CD14-positive monocyte (primary cell): Measurements from ENCODE around the gene SLC2A4RG. TPM values are rescaled to one million over a fixed set of nuclear protein-coding genes. Genes with fewer than 3 reads are reported as not detected.

Experiments used
- DNase-seq, 3 donors: peaks; one replicate each; pipeline ENCODE4 v3.0.0-alpha.2; 2011 to 2022
- H2AFZ ChIP-seq: 2 replicates; pipeline ENCODE4 v1.6.0; 2012; ENCODE audit warnings: mild to moderate bottlenecking, low read depth, low read length, inconsistent platforms; ENCODE audit not compliant: insufficient read depth, poor library complexity, severe bottlenecking
- H3K27ac ChIP-seq, 2 donors: 1 replicate in 1 of 2; 2 replicates in 1 of 2; pipeline ENCODE4 v1.5.1; 2012 to 2013; ENCODE audit warnings: low read length in 2 of 2, control low read depth in 1 of 2, inconsistent platforms in 1 of 2, low read depth in 1 of 2, mild to moderate bottlenecking in 1 of 2
- H3K27me3 ChIP-seq, 2 donors: one replicate each; pipeline versions ENCODE4 v1.6.0 to v1.6.1; 2011 to 2013; ENCODE audit warnings: low read length in 2 of 2; ENCODE audit not compliant: control insufficient read depth in 2 of 2, insufficient read depth in 2 of 2
- H3K36me3 ChIP-seq, 2 donors: replicated peaks in 1 of 2; 1 replicate in 1 of 2; 2 replicates in 1 of 2; pipeline versions ENCODE4 v1.5.1 to v1.6.1; 2012 to 2013; ENCODE audit warnings: low read length in 2 of 2, control low read depth in 1 of 2, inconsistent platforms in 1 of 2, mild to moderate bottlenecking in 1 of 2; ENCODE audit not compliant: insufficient read depth in 2 of 2, control insufficient read depth in 1 of 2
- H3K4me1 ChIP-seq, 2 donors: 1 replicate in 1 of 2; 2 replicates in 1 of 2; pipeline versions ENCODE4 v1.5.1 to v1.6.1; 2012 to 2013; ENCODE audit warnings: low read length in 2 of 2, control low read depth in 1 of 2, inconsistent platforms in 1 of 2, mild to moderate bottlenecking in 1 of 2, moderate library complexity in 1 of 2; ENCODE audit not compliant: insufficient read depth in 2 of 2, control insufficient read depth in 1 of 2
- H3K4me2 ChIP-seq: replicated peaks from 2 replicates; pipeline ENCODE3; 2012; ENCODE audit warnings: low read length, moderate library complexity, mild to moderate bottlenecking; ENCODE audit not compliant: poor library complexity, severe bottlenecking; ENCODE audit errors: extremely low read depth
- H3K4me3 ChIP-seq, 3 experiments: fragments of 200-600 bp in 1 of 3; sonication (generic) in 1 of 3; replicated peaks in 1 of 3; 1 replicate in 2 of 3; 2 replicates in 1 of 3; pipeline ENCODE4 v1.5.1; 2011 to 2013; ENCODE audit warnings: low read length in 3 of 3, mild to moderate bottlenecking in 3 of 3, control low read depth in 2 of 3, low read depth in 2 of 3, inconsistent platforms in 1 of 3, moderate library complexity in 1 of 3
- H3K79me2 ChIP-seq: 2 replicates; pipeline ENCODE4 v1.6.0; 2012; ENCODE audit warnings: mild to moderate bottlenecking, control low read depth, inconsistent platforms, low read length, moderate library complexity; ENCODE audit not compliant: insufficient read depth
- H3K9ac ChIP-seq: 2 replicates; pipeline ENCODE4 v1.6.0; 2017; ENCODE audit warnings: low read length, mild to moderate bottlenecking; ENCODE audit not compliant: insufficient read depth, poor library complexity, severe bottlenecking
- H3K9me3 ChIP-seq, 2 donors: replicated peaks in 1 of 2; 1 replicate in 1 of 2; 2 replicates in 1 of 2; pipeline versions ENCODE4 v1.5.1 to v1.6.1; 2012 to 2013; ENCODE audit warnings: low read length in 2 of 2, control low read depth in 1 of 2; ENCODE audit not compliant: control insufficient read depth in 1 of 2, insufficient read depth in 1 of 2
- H4K20me1 ChIP-seq: 2 replicates; pipeline ENCODE4 v1.6.0; 2012; ENCODE audit warnings: mild to moderate bottlenecking, low read length, control low read depth, moderate library complexity; ENCODE audit not compliant: insufficient read depth
- H3K27ac Mint-ChIP-seq, 7 donors: one replicate each; pipeline ENCODE4 v1.8.0; 2020; ENCODE audit warnings: mild to moderate bottlenecking in 7 of 7, mixed read lengths in 7 of 7, moderate library complexity in 6 of 7, inconsistent platforms in 2 of 7
- H3K27me3 Mint-ChIP-seq, 3 donors: one replicate each; pipeline ENCODE4 v1.8.0; 2021 to 2022; ENCODE audit warnings: low read depth in 3 of 3, mild to moderate bottlenecking in 3 of 3, mixed read lengths in 3 of 3, moderate library complexity in 3 of 3, inconsistent platforms in 1 of 3
- H3K36me3 Mint-ChIP-seq, 2 donors: one replicate each; pipeline ENCODE4 v1.8.0; 2020; ENCODE audit warnings: mixed read lengths in 2 of 2, inconsistent platforms in 1 of 2, mild to moderate bottlenecking in 1 of 2
- H3K4me1 Mint-ChIP-seq: one replicate; pipeline ENCODE4 v1.8.0; 2020; ENCODE audit warnings: mild to moderate bottlenecking, mixed read lengths
- H3K4me3 Mint-ChIP-seq, 2 donors: one replicate each; pipeline ENCODE4 v1.8.0; 2020; ENCODE audit warnings: mild to moderate bottlenecking in 2 of 2, mixed read lengths in 2 of 2, moderate library complexity in 1 of 2
- H3K9me3 Mint-ChIP-seq, 7 donors: one replicate each; pipeline ENCODE4 v1.8.0; 2020 to 2022; ENCODE audit warnings: mixed read lengths in 7 of 7, mild to moderate bottlenecking in 6 of 7, moderate library complexity in 6 of 7, inconsistent platforms in 2 of 7
- WGBS: methylation state at CpG from one replicate; pipeline ENCODE4 v1.1.5; 2013; ENCODE audit warnings: missing lambda C conversion rate; ENCODE audit not compliant: insufficient coverage; 5-methylcytosine and 5-hydroxymethylcytosine counted together
- intact Hi-C, 2 donors: fragments of 100-400 bp; cut with micrococcal nuclease; formaldehyde crosslinking; loops; one replicate each; pipeline versions ENCODE4 v1.15.0 to v1.15.1; 2023
- polyA plus RNA-seq, 3 donors: library from polyadenylated mRNA; depleted of rRNA in 1 of 3; unstranded in 2 of 3; stranded (reverse) in 1 of 3; fragments of 300-500 nt in 2 of 3; fragments of >200 nt in 1 of 3; fragmentation: Illumina TruSeq in 2 of 3; gene quantifications; 1 replicate in 2 of 3; 2 replicates in 1 of 3; pipeline ENCODE4 v1.2.3, GENCODE V29; 2012 to 2021
- TF ChIP-seq, protein P1 (sequence below): fragments of 200-600 bp; IDR thresholded peaks from one replicate; pipeline ENCODE4 v1.8.0; 2022; ENCODE audit warnings: antibody characterized with exemption, mild to moderate bottlenecking

Gene SLC2A4RG
- polyA plus RNA-seq, 3 donors = 0.46 to 21.0 (median 1.5) TPM

DNA sequence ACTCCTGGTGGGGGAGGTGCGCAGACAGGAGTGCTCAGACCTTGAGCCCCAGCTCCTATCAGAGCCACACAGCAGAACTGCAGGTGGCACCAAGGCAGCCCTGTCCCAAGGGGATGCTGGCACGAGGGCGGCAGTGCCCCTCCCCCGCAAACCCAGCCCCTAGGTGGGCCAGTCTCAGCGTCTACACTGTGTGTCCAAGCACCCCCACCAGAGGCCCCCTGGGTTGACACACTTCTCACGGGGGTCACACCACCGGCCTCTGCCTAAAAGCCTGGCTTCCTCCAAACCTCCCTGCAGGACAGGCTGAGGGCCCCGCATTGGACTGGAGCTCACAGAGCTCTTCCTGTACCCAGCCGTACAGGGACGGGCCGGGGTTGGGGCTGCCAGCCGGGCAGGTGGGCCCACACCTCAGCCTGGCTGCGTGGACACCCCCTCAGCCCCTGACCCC is 8.1 kb downstream of the SLC2A4RG start:
- Mint-ChIP-seq H3K9me3 (no peaks in the 10 kb centered on the region), H3K27me3 (peaks cover 2 to 4% (median 3%) of the 10 kb centered on the region in 3 donors), H3K27ac (no peak overlapping the region), H3K36me3 (peaks cover 2 to 8% of the 10 kb centered on the region in 2 donors), H3K4me3 (no peak overlapping the region), H3K4me1 (no peaks in the 10 kb centered on the region)
- no peak overlapping the region for H3K9ac ChIP-seq
- H2AFZ ChIP-seq = no peak overlapping the region
- WGBS = 83% methylated on average over 9 of the region's 13 CpGs
- no peak overlapping the region for H3K4me3 ChIP-seq
- H3K4me1 ChIP-seq = no peaks in the 10 kb centered on the region
- intact Hi-C loops = no loop called here
- no peak overlapping the region for H3K27ac ChIP-seq
- no peaks in the 10 kb centered on the region for H3K9me3 ChIP-seq
- H3K36me3 ChIP-seq = peaks cover 0 to 9% of the 10 kb centered on the region in 2 donors
- DNase-seq = no peak
- no peaks in the 10 kb centered on the region for H3K79me2 ChIP-seq
- no peaks in the 10 kb centered on the region for H4K20me1 ChIP-seq
- TF ChIP-seq, protein P1, sequence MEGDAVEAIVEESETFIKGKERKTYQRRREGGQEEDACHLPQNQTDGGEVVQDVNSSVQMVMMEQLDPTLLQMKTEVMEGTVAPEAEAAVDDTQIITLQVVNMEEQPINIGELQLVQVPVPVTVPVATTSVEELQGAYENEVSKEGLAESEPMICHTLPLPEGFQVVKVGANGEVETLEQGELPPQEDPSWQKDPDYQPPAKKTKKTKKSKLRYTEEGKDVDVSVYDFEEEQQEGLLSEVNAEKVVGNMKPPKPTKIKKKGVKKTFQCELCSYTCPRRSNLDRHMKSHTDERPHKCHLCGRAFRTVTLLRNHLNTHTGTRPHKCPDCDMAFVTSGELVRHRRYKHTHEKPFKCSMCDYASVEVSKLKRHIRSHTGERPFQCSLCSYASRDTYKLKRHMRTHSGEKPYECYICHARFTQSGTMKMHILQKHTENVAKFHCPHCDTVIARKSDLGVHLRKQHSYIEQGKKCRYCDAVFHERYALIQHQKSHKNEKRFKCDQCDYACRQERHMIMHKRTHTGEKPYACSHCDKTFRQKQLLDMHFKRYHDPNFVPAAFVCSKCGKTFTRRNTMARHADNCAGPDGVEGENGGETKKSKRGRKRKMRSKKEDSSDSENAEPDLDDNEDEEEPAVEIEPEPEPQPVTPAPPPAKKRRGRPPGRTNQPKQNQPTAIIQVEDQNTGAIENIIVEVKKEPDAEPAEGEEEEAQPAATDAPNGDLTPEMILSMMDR = no peak
- H3K27me3 ChIP-seq = no peaks in the 10 kb centered on the region
- no peak overlapping the region for H3K4me2 ChIP-seq

GRCh38 chr20:63748070-63748933 is 8.7 kb downstream of the SLC2A4RG start:
- H3K4me3 ChIP-seq = no peak overlapping the region
- intact Hi-C loops = no loop called here
- 87% methylated on average over 12 of the region's 20 CpGs for WGBS
- H3K4me1 Mint-ChIP-seq = no peaks in the 10 kb centered on the region
- H3K79me2 ChIP-seq = no peaks in the 10 kb centered on the region
- TF ChIP-seq, protein P1 = no peak
- H3K27me3 Mint-ChIP-seq = peaks cover 2 to 4% (median 3%) of the 10 kb centered on the region in 3 donors
- no peaks in the 10 kb centered on the region for H3K27me3 ChIP-seq
- no peak overlapping the region for H3K4me3 Mint-ChIP-seq
- no peak overlapping the region for H3K27ac ChIP-seq
- peaks cover 0 to 6% of the 10 kb centered on the region in 2 donors for H3K36me3 ChIP-seq
- H3K9me3 ChIP-seq = no peaks in the 10 kb centered on the region
- peaks cover under 1 to 5% of the 10 kb centered on the region in 2 donors for H3K36me3 Mint-ChIP-seq
- H3K4me2 ChIP-seq = no peak overlapping the region
- H2AFZ ChIP-seq = no peak overlapping the region
- no peaks in the 10 kb centered on the region for H3K9me3 Mint-ChIP-seq
- H3K27ac Mint-ChIP-seq = no peak overlapping the region
- no peak for DNase-seq
- H3K9ac ChIP-seq = no peak overlapping the region
- H3K4me1 ChIP-seq = no peaks in the 10 kb centered on the region
- no peaks in the 10 kb centered on the region for H4K20me1 ChIP-seq
